ENCODE results near the gene INSRR. TPM values are rescaled to one million over a fixed set of nuclear protein-coding genes. Genes with fewer than 3 reads are reported as not detected.

Gene INSRR
- total RNA-seq, 2 donors from 2014 or later, result 0.07 to 0.29 TPM

DNA sequence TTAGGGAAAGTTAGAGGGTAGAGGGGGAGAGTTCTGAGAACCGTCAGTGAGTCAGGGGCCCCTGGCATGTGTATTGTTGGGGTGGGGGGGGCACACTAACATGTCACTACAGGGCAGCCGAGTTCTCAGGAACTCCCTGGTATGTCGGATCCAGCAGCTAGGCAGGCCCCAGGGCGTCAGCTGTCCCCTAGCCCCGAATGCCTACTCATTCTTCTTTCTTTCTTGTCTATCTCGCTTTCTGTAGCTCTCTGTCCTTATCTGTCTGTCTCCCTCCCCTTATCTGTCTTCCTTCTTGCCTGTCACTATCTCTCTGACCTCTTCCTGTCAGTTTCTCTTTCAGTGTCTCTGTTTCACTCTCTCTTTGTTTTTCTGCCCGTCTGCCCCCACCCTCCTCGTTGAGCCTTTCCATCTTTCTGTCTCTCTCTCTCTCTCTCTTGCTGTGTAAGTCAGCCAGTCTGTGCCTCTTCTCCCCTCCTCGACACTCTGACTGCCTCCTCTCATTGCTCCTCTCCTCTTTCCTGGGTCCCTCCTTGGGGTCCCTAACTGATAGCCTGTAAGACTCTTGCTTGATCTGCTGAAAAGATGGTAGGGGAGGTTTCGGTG, 4.2 kb upstream of the INSRR start:
- Mint-ChIP-seq H3K36me3 (peaks cover 0 to 4% of the 10 kb centered on the region in 2 donors), H3K27ac (peak overlapping the region in 1 of 2 donors; percentile 42), H3K9me3 (no peaks in the 10 kb centered on the region)
- DNase-seq (ENCODE audit: low spot score in 2 of 2) (no peak), ATAC-seq (peak; percentile 43 to 61)

GRCh38 chr1:156862584-156862983, 3.7 kb upstream of the INSRR start:
- ATAC-seq (no peak), DNase-seq (ENCODE audit: low spot score in 2 of 2) (no peak)
- peak overlapping the region in 1 of 2 donors; percentile 42 for H3K27ac Mint-ChIP-seq
- peaks cover 0 to 4% of the 10 kb centered on the region in 2 donors for H3K36me3 Mint-ChIP-seq
- no peaks in the 10 kb centered on the region for H3K9me3 Mint-ChIP-seq

DNA sequence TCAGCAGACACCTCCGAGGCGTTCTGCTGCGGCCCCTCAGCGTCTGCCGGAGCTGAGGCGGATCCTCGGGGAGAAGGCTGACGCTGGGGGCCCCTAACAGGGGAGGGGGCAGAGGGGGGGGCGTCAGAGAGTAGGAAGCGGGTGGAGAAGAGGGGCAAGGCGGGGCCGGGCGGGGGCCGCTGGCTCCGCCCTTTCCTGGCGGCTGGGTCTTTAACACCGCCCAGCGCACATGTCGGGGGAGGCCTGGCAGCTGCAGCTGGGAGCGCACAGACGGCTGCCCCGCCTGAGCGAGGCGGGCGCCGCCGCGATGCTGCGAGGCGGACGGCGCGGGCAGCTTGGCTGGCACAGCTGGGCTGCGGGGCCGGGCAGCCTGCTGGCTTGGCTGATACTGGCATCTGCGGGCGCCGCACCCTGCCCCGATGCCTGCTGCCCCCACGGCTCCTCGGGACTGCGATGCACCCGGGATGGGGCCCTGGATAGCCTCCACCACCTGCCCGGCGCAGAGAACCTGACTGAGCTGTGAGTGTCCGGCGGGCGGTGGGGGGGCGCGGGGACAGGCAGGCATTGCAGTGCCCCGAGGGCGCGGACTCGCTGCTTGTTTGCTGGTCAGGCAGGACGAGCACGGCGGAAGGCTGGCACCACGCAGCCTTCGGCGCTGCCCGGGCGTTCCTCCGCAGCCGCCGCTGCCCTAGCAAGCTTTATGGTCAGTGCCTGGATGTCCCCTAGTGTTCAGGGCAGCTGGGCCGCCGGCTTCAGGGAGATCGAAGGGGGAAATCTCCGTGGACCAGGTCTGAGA, 1.9 kb upstream of the INSRR start, which contains the start of gene NTRK1:
NTRK1 (plus strand) TSS at position 238 of the 796 bp plus-strand sequence; CDS start at position 308, 70 bp downstream.
- DNase-seq (ENCODE audit: low spot score in 2 of 2), result peak in 1 of 2 donors; percentile 50
- Mint-ChIP-seq H3K9me3 (no peaks in the 10 kb centered on the region), H3K36me3 (peaks cover 0 to 4% of the 10 kb centered on the region in 2 donors), H3K27ac (no peak within 1 kb of the TSS)
- peak; percentile 55 to 83 for ATAC-seq

- Mint-ChIP-seq H3K36me3 (peaks cover 0 to 4% of the 10 kb centered on the region in 2 donors), H3K27ac (no peak overlapping the region), H3K9me3 (no peaks in the 10 kb centered on the region)
- peak; percentile 67 to 74 for ATAC-seq
- peak in 1 of 2 donors; percentile 70 for DNase-seq (ENCODE audit: low spot score in 2 of 2)
Observed at GRCh38 chr1:156860113-156860627, 1.3 kb upstream of the INSRR start.

- DNase-seq (ENCODE audit: low spot score in 2 of 2), result no peak
- ATAC-seq, result peak; percentile 15 to 26
- Mint-ChIP-seq H3K27ac (no peak overlapping the region), H3K9me3 (no peaks in the 10 kb centered on the region), H3K36me3 (peaks cover 0 to 4% of the 10 kb centered on the region in 2 donors)
Observed at GRCh38 chr1:156859523-156860112, 701 bp upstream of the INSRR start.

DNA sequence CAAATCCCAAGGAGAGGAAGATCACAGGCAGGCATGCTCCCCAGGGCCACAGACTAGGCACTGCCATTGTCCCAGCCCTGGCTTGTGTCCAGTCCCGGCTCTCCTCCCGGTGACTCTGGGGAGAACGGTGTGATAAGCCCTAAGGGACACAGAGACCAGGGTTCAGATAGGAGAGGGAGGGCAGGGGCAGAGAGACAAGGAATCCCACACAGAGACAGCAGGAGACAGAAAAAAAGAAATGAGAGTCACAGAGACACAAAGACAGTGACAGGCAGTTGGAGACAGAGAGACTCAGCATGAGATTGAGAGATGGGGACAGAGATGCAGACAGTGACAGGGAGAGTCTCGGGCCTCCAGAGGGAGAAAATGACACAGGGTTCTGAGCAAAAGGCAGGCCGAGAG, 361 bp downstream of the INSRR start:
- no peak for DNase-seq (ENCODE audit: low spot score in 2 of 2)
- no peak overlapping the region for H3K27ac Mint-ChIP-seq

DNA sequence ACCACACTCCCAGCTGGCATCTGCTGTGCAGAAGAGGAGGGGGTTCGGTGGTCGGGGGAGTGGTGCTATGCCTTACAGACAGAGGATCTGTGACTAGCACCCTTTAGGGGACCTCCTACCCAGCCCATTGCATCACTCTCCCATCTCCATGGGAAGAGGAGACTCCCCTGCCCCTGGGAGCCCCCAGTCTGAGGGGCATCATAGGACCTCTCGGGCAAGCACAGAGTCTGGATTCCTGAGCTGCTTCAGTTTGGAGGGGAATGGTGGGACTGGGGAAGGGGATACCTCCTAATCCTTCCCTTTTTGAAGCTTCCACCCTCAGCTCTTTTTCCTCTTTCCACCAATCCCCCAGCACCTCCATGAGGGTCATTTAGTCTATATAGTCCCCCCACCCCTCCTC, 1.4 kb downstream of the INSRR start:
- no peak for ATAC-seq
- DNase-seq (ENCODE audit: low spot score in 2 of 2), result no peak
- H3K27ac Mint-ChIP-seq, result no peak overlapping the region
- peaks cover 0 to 4% of the 10 kb centered on the region in 2 donors for H3K36me3 Mint-ChIP-seq
- no peaks in the 10 kb centered on the region for H3K9me3 Mint-ChIP-seq

More for the DNA sequence above, 361 bp downstream of the INSRR start:
- no peak for ATAC-seq
- peaks cover 0 to 4% of the 10 kb centered on the region in 2 donors for H3K36me3 Mint-ChIP-seq
- H3K9me3 Mint-ChIP-seq, result no peaks in the 10 kb centered on the region

DNA sequence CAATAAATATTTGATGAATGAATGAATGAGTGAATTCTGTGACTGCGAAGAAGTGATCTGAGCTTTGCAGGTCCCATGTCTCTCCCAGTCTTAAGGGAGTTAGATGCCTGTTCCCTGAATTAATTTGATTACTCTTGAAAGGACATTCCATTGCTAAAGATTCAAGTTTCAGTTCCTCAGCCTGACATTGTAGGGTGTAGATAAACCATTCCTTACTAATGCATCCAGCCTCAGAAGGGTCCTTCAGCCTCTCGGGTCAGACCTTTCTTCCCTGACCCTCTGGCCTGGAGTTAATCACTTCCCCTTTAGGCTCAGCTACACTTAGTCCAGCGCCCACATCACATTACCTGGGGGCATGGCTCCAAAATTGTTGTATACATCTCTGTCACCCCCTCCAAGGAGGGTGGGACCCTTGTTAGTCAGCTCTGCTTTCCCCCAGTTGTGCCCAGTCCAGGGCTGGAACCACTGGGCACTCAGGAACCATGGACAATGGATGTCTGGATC, 2.6 kb downstream of the INSRR start:
- ATAC-seq (no peak), DNase-seq (ENCODE audit: low spot score in 2 of 2) (no peak)
- H3K36me3 Mint-ChIP-seq, result peaks cover 0 to 4% of the 10 kb centered on the region in 2 donors
- no peaks in the 10 kb centered on the region for H3K9me3 Mint-ChIP-seq
- no peak overlapping the region for H3K27ac Mint-ChIP-seq

- ATAC-seq (no peak), DNase-seq (ENCODE audit: low spot score in 2 of 2) (no peak)
- H3K9me3 Mint-ChIP-seq, result no peaks in the 10 kb centered on the region
- no peak overlapping the region for H3K27ac Mint-ChIP-seq
- peaks cover 0 to 4% of the 10 kb centered on the region in 2 donors for H3K36me3 Mint-ChIP-seq
Observed at GRCh38 chr1:156854634-156855033, 4.3 kb downstream of the INSRR start.

DNA sequence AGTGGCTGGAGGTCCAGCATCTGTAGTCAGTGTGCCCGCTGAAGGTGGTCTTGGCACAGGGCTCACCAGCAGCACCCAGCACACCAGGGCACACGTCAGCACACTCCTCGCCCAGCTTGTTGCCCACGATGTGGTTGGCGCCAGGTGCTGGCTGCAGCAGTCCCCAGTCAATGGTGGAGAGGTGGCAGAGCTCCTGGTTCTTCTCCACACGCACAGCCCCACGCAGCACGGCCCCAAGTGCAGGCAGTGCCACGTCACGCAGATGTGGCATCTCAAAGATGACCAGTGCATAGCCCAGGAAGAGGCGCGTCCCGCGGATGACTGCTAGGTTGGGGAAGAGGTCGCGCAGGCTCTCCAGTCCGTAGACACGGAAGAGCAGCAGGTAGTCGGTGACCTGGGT, 5.2 kb downstream of the INSRR start:
- ATAC-seq, result no peak
- DNase-seq (ENCODE audit: low spot score in 2 of 2), result no peak
- H3K27ac Mint-ChIP-seq, result no peak overlapping the region
- H3K9me3 Mint-ChIP-seq, result no peaks in the 10 kb centered on the region
- H3K36me3 Mint-ChIP-seq, result peaks cover 0 to 4% of the 10 kb centered on the region in 2 donors

DNA sequence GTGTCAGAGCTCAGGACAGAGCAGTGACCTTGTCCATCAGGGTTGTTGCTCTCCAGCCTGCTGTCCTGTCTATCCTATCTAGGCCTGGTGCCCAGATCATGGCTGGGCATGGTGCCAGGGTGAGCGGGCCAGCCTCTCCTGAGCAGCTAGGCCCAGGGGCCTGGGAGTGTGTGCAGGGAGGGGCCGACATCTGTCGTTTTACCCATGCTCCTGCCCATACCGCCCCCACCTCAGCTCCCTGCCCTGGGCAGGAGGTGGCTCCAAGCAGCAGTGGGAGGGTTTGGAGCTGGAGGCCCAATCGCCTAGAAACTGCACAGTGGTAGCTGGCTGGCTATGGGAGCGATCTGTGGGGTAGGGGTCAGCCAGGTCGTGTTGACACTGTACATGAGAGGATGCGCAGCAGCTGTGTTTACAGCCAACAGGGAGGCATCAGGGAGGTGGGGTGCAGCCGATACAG, 6.5 kb downstream of the INSRR start:
- H3K36me3 Mint-ChIP-seq, result no peaks in the 10 kb centered on the region
- no peaks in the 10 kb centered on the region for H3K9me3 Mint-ChIP-seq
- H3K27ac Mint-ChIP-seq, result no peak overlapping the region
- DNase-seq (ENCODE audit: low spot score in 2 of 2), result no peak
- ATAC-seq, result no peak

DNA sequence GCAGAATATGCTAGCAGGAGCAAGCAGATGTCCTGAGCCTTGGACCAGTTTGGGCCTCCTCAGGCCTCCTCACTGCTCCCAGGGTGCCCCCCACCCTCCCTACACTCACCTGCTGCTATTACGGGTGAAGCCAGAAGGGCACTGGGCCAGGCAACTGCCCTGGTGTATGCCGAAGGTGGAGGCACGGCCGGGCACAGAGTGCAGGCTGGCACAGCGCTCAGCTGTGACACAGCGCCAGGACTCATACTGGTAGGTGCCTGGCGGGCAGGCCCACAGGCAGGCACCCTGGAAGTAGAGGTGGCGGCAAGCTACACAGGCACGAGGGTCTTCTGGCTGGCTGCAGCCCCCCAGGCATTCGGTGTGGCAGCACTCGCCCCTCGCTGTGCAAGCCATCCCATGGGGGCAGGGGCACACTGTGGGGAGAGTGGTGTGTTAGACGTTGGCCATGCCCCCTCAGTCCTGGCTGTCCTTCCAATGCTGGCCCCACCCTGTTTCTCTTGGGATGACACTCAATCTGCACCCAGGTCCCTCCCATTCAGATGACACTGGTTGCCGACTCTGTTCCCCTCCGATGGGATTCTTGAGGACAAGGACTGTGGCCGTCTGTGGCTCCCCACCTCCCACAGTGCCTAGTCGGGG, 7.0 kb downstream of the INSRR start:
- Mint-ChIP-seq H3K9me3 (no peaks in the 10 kb centered on the region), H3K27ac (no peak overlapping the region), H3K36me3 (no peaks in the 10 kb centered on the region)
- DNase-seq (ENCODE audit: low spot score in 2 of 2) (no peak), ATAC-seq (no peak)

- Mint-ChIP-seq H3K36me3 (peaks cover 0 to 2% of the 10 kb centered on the region in 2 donors), H3K9me3 (no peaks in the 10 kb centered on the region), H3K27ac (no peak overlapping the region)
- DNase-seq (ENCODE audit: low spot score in 2 of 2) (no peak), ATAC-seq (no peak)
Observed at GRCh38 chr1:156849151-156849496, 9.8 kb downstream of the INSRR start.

DNA sequence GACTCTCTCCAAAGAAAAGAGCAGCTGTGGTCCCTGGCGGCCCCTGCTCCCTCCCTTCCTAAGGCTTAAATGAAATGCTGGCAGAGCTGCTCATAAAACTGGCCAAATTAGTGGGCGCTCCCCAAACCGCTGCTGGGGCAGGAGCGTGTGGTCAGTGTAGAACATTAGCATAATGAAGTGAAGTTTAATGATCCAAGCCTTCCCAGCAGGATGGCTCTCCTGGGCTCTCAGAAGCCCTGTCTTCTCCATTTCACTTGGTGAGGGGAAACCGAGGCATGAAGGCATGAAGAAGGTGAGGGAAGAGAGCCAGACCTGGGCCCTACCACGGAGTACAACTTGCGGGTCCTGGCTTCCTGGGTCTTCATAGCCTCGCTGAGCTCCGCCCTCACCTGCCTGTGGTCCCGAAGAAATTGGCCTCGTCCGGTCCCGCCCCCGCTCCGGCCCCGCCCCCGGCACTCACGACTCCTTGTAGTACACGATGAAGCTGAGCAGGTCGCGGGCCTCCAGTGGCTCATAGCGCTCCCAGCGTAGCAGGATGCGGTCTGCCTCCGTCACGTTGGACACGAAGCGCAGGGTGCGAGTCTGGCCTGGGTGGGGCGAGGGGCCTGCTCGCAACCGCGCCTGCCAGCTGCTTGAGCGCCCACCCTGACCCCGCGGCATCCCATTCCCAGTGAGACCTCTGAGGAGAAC, 10.3 kb downstream of the INSRR start:
- H3K27ac Mint-ChIP-seq, result no peak overlapping the region
- peaks cover 0 to 6% of the 10 kb centered on the region in 2 donors for H3K36me3 Mint-ChIP-seq
- no peaks in the 10 kb centered on the region for H3K9me3 Mint-ChIP-seq
- DNase-seq (ENCODE audit: low spot score in 2 of 2) (peak in 1 of 2 donors; percentile 65), ATAC-seq (peak; percentile 77 to 83)

GRCh38 chr1:156847591-156848460, 11.1 kb downstream of the INSRR start:
- no peak overlapping the region for H3K27ac Mint-ChIP-seq
- no peak for ATAC-seq

More at GRCh38 chr1:156847591-156848460, 11.1 kb downstream of the INSRR start:
- Mint-ChIP-seq H3K9me3 (no peaks in the 10 kb centered on the region), H3K36me3 (peaks cover 0 to 6% of the 10 kb centered on the region in 2 donors)
- DNase-seq (ENCODE audit: low spot score in 2 of 2), result no peak
